ENCODE data around the gene RGS12. TPM values are rescaled to one million over a fixed set of nuclear protein-coding genes. Genes with fewer than 3 reads are reported as not detected.
A peak's percentile ranks its signal among the peaks of the same experiment; 100 is the strongest.

The RGS12 gene
- total and polyA plus RNA-seq, 2 of the 8 experiments (the other 6 are each of a cell fraction or from before 2014, with no cell fraction given): 6.0 to 16.4 TPM

DNA sequence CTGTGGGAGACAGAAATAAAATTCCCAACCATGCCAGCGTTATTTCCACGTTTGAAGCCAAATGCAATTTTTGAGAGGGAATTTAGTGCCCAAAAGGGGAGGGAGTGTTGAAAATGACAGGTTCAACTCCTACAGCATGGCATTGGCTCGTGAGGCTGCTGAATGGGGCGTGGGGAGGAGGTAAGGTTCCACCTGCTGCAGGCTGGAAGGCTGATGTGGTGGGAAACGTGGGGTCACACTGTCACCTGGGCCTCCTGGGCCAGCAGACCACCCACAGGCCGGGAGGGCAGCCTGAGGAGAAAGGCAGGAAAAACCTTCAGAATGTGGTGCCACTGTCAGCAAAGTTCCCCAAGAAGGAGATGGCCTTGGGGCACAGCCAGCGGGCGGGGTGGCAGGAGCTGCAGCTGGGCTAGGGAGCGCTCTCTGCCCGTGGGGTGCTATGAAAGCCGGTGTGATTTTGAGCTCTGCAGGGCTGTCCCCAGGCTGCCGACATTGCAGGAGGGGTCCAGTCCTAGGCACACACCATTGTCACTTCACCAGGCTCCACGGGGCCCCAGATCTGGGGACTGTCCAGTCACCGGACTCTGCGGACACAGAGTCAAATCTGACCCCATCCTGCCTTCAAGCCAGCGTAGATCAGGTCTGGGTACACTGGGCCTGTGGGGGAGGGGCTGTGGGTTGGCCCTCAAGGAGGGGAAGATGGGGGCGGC is 24.3 kb upstream of the RGS12 start:
- Histone ChIP-seq H4K5ac (ENCODE audit: insufficient read length, low read depth, low read length) (no peak overlapping the region), H3K4me2 (ENCODE audit: insufficient read depth in 1 of 2, low read depth in 2 of 2, low read length in 2 of 2) (no peak overlapping the region), H3K18ac (ENCODE audit: extremely low read depth, low read length) (no peak overlapping the region), H2AFZ (ENCODE audit: low read length) (no peak overlapping the region), H3K79me1 (ENCODE audit: low read depth, low read length) (no peaks in the 10 kb centered on the region), H4K91ac (replicated peaks; ENCODE audit: insufficient read length, low read length) (no peak overlapping the region), H2BK15ac (ENCODE audit: low read length) (no peak overlapping the region), H3K27ac (ENCODE audit: low read depth, low read length) (no peak overlapping the region), H3K79me2 (ENCODE audit: control insufficient read depth in 1 of 2, insufficient read depth in 2 of 2, low read length in 2 of 2) (no peaks in the 10 kb centered on the region), H3K56ac (replicated peaks; ENCODE audit: insufficient read length, low read depth, low read length) (no peak overlapping the region), H2BK12ac (ENCODE audit: low read depth, low read length) (no peak overlapping the region), H3K27me3 (replicated peaks in 1 of 4; ENCODE audit: control insufficient read depth in 3 of 4, extremely low read depth in 1 of 4, insufficient read depth in 3 of 4, low read length in 3 of 4) (no peaks in the 10 kb centered on the region), H3K36me3 (ENCODE audit: control insufficient read depth in 2 of 4, insufficient read depth in 4 of 4, low read length in 3 of 4) (no peaks in the 10 kb centered on the region), H3K9me3 (ENCODE audit: insufficient read depth in 2 of 2, low read depth in 1 of 2, low read length in 1 of 2) (no peaks in the 10 kb centered on the region), H3K4me3 (ENCODE audit: extremely low read depth in 1 of 4, insufficient read depth in 2 of 4, low read depth in 3 of 4, low read length in 4 of 4) (no peak overlapping the region), H3K9ac (replicated peaks in 1 of 4; ENCODE audit: extremely low read depth in 1 of 4, low read depth in 3 of 4, low read length in 3 of 4) (no peak overlapping the region), H4K8ac (ENCODE audit: extremely low read depth, insufficient read depth, low read length) (no peak overlapping the region), H3K23ac (ENCODE audit: insufficient read length) (no peak overlapping the region), H4K20me1 (replicated peaks in 1 of 2; ENCODE audit: control insufficient read depth in 1 of 2, insufficient read depth in 2 of 2, low read length in 2 of 2) (no peaks in the 10 kb centered on the region), H3K4me1 (replicated peaks in 1 of 4; ENCODE audit: control insufficient read depth in 3 of 4, insufficient read depth in 4 of 4, low read length in 3 of 4) (peaks cover 0 to 6% (median 0%) of the 10 kb centered on the region in 4 experiments; a peak in 1 of 7 replicates), H3K23me2 (ENCODE audit: low read depth, low read length) (no peaks in the 10 kb centered on the region), H3K14ac (ENCODE audit: insufficient read length) (no peak overlapping the region), H2BK120ac (replicated peaks; ENCODE audit: low read depth, low read length) (no peak overlapping the region), H2AK5ac (ENCODE audit: low read depth, low read length) (no peak overlapping the region), H3K4ac (replicated peaks; ENCODE audit: insufficient read length, low read depth, low read length) (no peak overlapping the region), H2BK5ac (ENCODE audit: low read depth, low read length) (0 out of 2 replicates have a peak overlapping the region, but pooled peaks have one; percentile 24), H2BK20ac (ENCODE audit: low read length) (no peak overlapping the region)
- FAIRE-seq (no peak), DNase-seq (ENCODE audit: low read depth in 1 of 2, low spot score in 2 of 2) (peak in 1 of 2 experiments; percentile 47)
- ChIA-PET CTCF (ENCODE audit: partially characterized antibody) (interaction anchor here (2.8 kb wide), 1 partner anchor 50 kb away, joined by 10 read pairs; no protein-coding TSS in a partner anchor), POLR2A (ENCODE audit: partially characterized antibody) (interaction anchor here (1.3 kb wide), 1 partner anchor 12 kb away, joined by 3 read pairs; no protein-coding TSS in a partner anchor)
- no peak for TF ChIP-seq PHF8 (conservative IDR thresholded peaks at IDR 0.05; ENCODE audit: low read depth, low read length)
- TF ChIP-seq SAP30 (IDR thresholded peaks at IDR 0.05; ENCODE audit: insufficient read depth, insufficient replicate concordance, low read length): no peak
- no peak for TF ChIP-seq NRF1 (IDR thresholded peaks at IDR 0.05; ENCODE audit: low read depth, low read length)
- TF ChIP-seq CTBP2 (IDR thresholded peaks at IDR 0.05; ENCODE audit: borderline replicate concordance, insufficient read depth, insufficient read length, low read length): no peak
- 88% methylated on average over 16 of the region's 17 CpGs; no CpG with 5 or more reads in 1 of the 2 experiments for WGBS, 2 experiments (ENCODE audit: extremely low coverage in 1 of 2, insufficient coverage in 1 of 2, insufficient read length in 1 of 2, insufficient replicate concordance in 2 of 2, low coverage in 1 of 2, low lambda C conversion rate in 2 of 2, missing lambda C conversion rate in 1 of 2)

Measured in H1 (cell line).